Panc1 (cell line): Measurements from ENCODE around the gene EIF2A. TPM values are rescaled to one million over a fixed set of nuclear protein-coding genes. Genes with fewer than 3 reads are reported as not detected.

Source experiments
- ATAC-seq: fragments of 200-7000 bp; cut with Tn5 transposase; 2 replicates; pipeline ENCODE4 v1.9.1; 2020; ENCODE audit warnings: mild to moderate bottlenecking, moderate library complexity
- BruUV-seq: library from RNA; stranded (reverse); fragments of 400-500 nt; replicated peaks from 2 replicates; lab custom pipeline; 2021; lab: Mats Ljungman, UMichigan
- CTCF ChIA-PET: fragments of 300-600 bp; sonication (Branson Sonifier 250); formaldehyde crosslinking; loops from one replicate; lab custom pipeline; 2022; ENCODE audit warnings: antibody characterized with exemption; lab: Charles Lee
- POLR2A ChIA-PET: fragments of 300-600 bp; sonication (Branson Sonifier 250); formaldehyde crosslinking; loops from one replicate; lab custom pipeline; 2022; ENCODE audit warnings: antibody characterized with exemption; lab: Charles Lee
- DNase-seq: peaks from one replicate; pipeline ENCODE4 v3.0.0-alpha.2; 2010; ENCODE audit warnings: low read depth, low spot score
- H3K27ac ChIP-seq: 2 replicates; pipeline ENCODE4 v1.5.1; 2011; ENCODE audit warnings: mild to moderate bottlenecking, low read length, inconsistent platforms
- H3K27me3 ChIP-seq: fragments of 200-500 bp; sonication (Bioruptor generic); 2 replicates; pipeline ENCODE4 v1.6.0; 2014; ENCODE audit warnings: low read length, inconsistent platforms; ENCODE audit not compliant: control insufficient read depth, insufficient read depth
- H3K36me3 ChIP-seq: fragments of 200-500 bp; sonication (Bioruptor generic); 2 replicates; pipeline ENCODE4 v1.5.1; 2014; ENCODE audit warnings: inconsistent platforms, mild to moderate bottlenecking, low read length, moderate library complexity; ENCODE audit not compliant: control insufficient read depth, insufficient read depth
- H3K4me1 ChIP-seq: 2 replicates; pipeline ENCODE4 v1.5.1; 2011; ENCODE audit warnings: inconsistent platforms, mild to moderate bottlenecking, low read length, moderate library complexity; ENCODE audit not compliant: control insufficient read depth, insufficient read depth
- H3K4me3 ChIP-seq, 2 experiments: 2 replicates each; pipeline ENCODE4 v1.5.1; 2011 to 2012; ENCODE audit warnings: low read depth in 2 of 2, low read length in 2 of 2, mild to moderate bottlenecking in 2 of 2, inconsistent platforms in 1 of 2, moderate library complexity in 1 of 2
- H3K9me3 ChIP-seq: fragments of 200-500 bp; sonication (Bioruptor generic); 2 replicates; pipeline ENCODE4 v1.5.1; 2014; ENCODE audit warnings: low read depth, mild to moderate bottlenecking, inconsistent platforms, low read length, moderate library complexity; ENCODE audit not compliant: control insufficient read depth, insufficient read depth
- CTCF ChIP-seq: fragments of 450-650 bp; IDR thresholded peaks from 2 replicates; pipeline ENCODE4 v1.5.1; 2017; ENCODE audit warnings: mild to moderate bottlenecking
- POLR2AphosphoS5 ChIP-seq: IDR thresholded peaks from 2 replicates; pipeline ENCODE4 v1.6.1; 2012; ENCODE audit warnings: mild to moderate bottlenecking, low read depth, low read length, moderate library complexity
- REST ChIP-seq, 2 experiments: IDR thresholded peaks; 2 replicates each; pipeline ENCODE4 v1.6.1; 2011 to 2012; ENCODE audit warnings: low read depth in 2 of 2, control low read depth in 1 of 2, low read length in 1 of 2, mild to moderate bottlenecking in 1 of 2, moderate library complexity in 1 of 2; ENCODE audit not compliant: insufficient read depth in 1 of 2
- SIN3A ChIP-seq: IDR thresholded peaks from 2 replicates; pipeline ENCODE4 v1.6.1; 2012; ENCODE audit warnings: low read depth, mild to moderate bottlenecking, low read length, moderate library complexity, borderline replicate concordance; ENCODE audit not compliant: insufficient read depth
- TCF7L2 ChIP-seq: IDR thresholded peaks from 2 replicates; pipeline ENCODE4 v1.6.1; 2011; ENCODE audit warnings: mild to moderate bottlenecking, low read depth, low read length, inconsistent platforms
- in situ Hi-C: cut with HindIII; loops from 2 replicates; pipeline ENCODE4 v1.10.0; 2016; ENCODE audit warnings: low sequenced_read_pairs, low pct_unique_long_range_greater_than_20kb
- intact Hi-C: fragments of 100-400 bp; cut with micrococcal nuclease; formaldehyde crosslinking; loops from one replicate; pipeline ENCODE4 v1.10.0; 2022; ENCODE audit not compliant: unreplicated experiment
- total RNA-seq: library from RNA; stranded (reverse); gene quantifications from one replicate; pipeline ENCODE4 v1.2.1, GENCODE V29; 2021; ENCODE audit not compliant: unreplicated experiment

EIF2A gene
- total RNA-seq, 1 experiment from 2014 or later: 70.0 TPM

GRCh38 chr3:150540991-150541390 lies 5.6 kb upstream of the EIF2A start:
- H3K27ac ChIP-seq: no peak overlapping the region
- peaks cover 22% of the 10 kb centered on the region for H3K4me1 ChIP-seq
- ChIA-PET POLR2A (interaction anchor here (0.7 kb wide), 1 partner anchor 99 kb away, joined by 3 read pairs; no protein-coding TSS in a partner anchor), CTCF (no interaction called here)
- H3K4me3 ChIP-seq: no peak overlapping the region
- DNase-seq: no peak
- ATAC-seq: no peak
- H3K9me3 ChIP-seq: no peaks in the 10 kb centered on the region
- no peaks in the 10 kb centered on the region for H3K27me3 ChIP-seq
- in situ Hi-C loops (no loop called here), intact Hi-C loops (no loop called here)
- H3K36me3 ChIP-seq: peaks cover 27% of the 10 kb centered on the region
- no TSS peak for BruUV-seq
- TF ChIP-seq SIN3A (no peak), CTCF (no peak), POLR2AphosphoS5 (no peak), TCF7L2 (no peak), REST (IDR thresholded peaks at IDR 0.05; ENCODE audit: insufficient read depth in 1 of 2, low read depth in 2 of 2, low read length in 1 of 2) (no peak)

- ChIA-PET POLR2A (no interaction called here), CTCF (no interaction called here)
- DNase-seq: no peak
- H3K36me3 ChIP-seq: peaks cover 33% of the 10 kb centered on the region
- peaks cover 29% of the 10 kb centered on the region for H3K4me1 ChIP-seq
- no peak overlapping the region for H3K4me3 ChIP-seq
- no peak overlapping the region for H3K27ac ChIP-seq
- BruUV-seq: no TSS peak
- intact Hi-C loops (no loop called here), in situ Hi-C loops (no loop called here)
- no peaks in the 10 kb centered on the region for H3K27me3 ChIP-seq
- no peak for TF ChIP-seq CTCF
- no peak for TF ChIP-seq REST (IDR thresholded peaks at IDR 0.05; ENCODE audit: insufficient read depth in 1 of 2, low read depth in 2 of 2, low read length in 1 of 2)
- TF ChIP-seq POLR2AphosphoS5: no peak
- no peak for TF ChIP-seq SIN3A
- no peak for TF ChIP-seq TCF7L2
- no peaks in the 10 kb centered on the region for H3K9me3 ChIP-seq
- ATAC-seq: no peak
Measured at GRCh38 chr3:150543128-150543527, 3.5 kb upstream of the EIF2A start.
